Activated CD4-positive, alpha-beta T cell treated with anti-CD3 and anti-CD28 coated beads, Interleukin-2, amount 10 ng/mL, durations not matched to agents 7 days and 5 days (primary cell): Measurements from ENCODE around the gene PTGER2. TPM values are rescaled to one million over a fixed set of nuclear protein-coding genes. Genes with fewer than 3 reads are reported as not detected.
A peak's percentile ranks its signal among the peaks of the same experiment; 100 is the strongest.

Experiments
- CTCF ChIA-PET: fragments of 350-600 bp; sonication (Branson Sonifier 250); formaldehyde crosslinking; loops from one replicate; lab custom pipeline; 2021; ENCODE audit warnings: antibody characterized with exemption; lab: Charles Lee
- POLR2A ChIA-PET: fragments of 350-600 bp; sonication (Branson Sonifier 250); formaldehyde crosslinking; loops from one replicate; lab custom pipeline; 2021; ENCODE audit warnings: antibody characterized with exemption; lab: Charles Lee
- DNase-seq: peaks from one replicate; pipeline ENCODE4 v3.0.0-alpha.2; 2020
- H3K27ac Mint-ChIP-seq: one replicate; pipeline ENCODE4 v1.8.0; 2021; ENCODE audit warnings: mild to moderate bottlenecking, moderate library complexity, mixed read lengths
- H3K27me3 Mint-ChIP-seq: one replicate; pipeline ENCODE4 v1.8.0; 2021; ENCODE audit warnings: mixed read lengths
- H3K36me3 Mint-ChIP-seq: one replicate; pipeline ENCODE4 v1.8.0; 2021; ENCODE audit warnings: low read depth, mixed read lengths
- H3K4me1 Mint-ChIP-seq: one replicate; pipeline ENCODE4 v1.8.0; 2021; ENCODE audit warnings: mixed read lengths
- H3K4me3 Mint-ChIP-seq: one replicate; pipeline ENCODE4 v1.8.0; 2021; ENCODE audit warnings: mild to moderate bottlenecking, moderate library complexity, mixed read lengths
- H3K9me3 Mint-ChIP-seq: one replicate; pipeline ENCODE4 v1.8.0; 2021; ENCODE audit warnings: mixed read lengths
- total RNA-seq, 2 experiments: library from RNA; stranded (reverse); gene quantifications; one replicate each; pipeline ENCODE4 v1.2.3, GENCODE V29; 2021

Gene PTGER2
- total RNA-seq, 2 experiments from 2014 or later, result 54.5 to 60.4 TPM

- ChIA-PET CTCF (no interaction called here), POLR2A (no interaction called here)
- Mint-ChIP-seq H3K36me3 (peaks cover 11% of the 10 kb centered on the region), H3K9me3 (no peaks in the 10 kb centered on the region), H3K4me3 (no peak overlapping the region), H3K4me1 (peaks cover 24% of the 10 kb centered on the region), H3K27me3 (peaks cover 56% of the 10 kb centered on the region), H3K27ac (no peak overlapping the region)
- no peak for DNase-seq
Observed at GRCh38 chr14:52277552-52277951, 36.6 kb upstream of the PTGER2 start.

DNA sequence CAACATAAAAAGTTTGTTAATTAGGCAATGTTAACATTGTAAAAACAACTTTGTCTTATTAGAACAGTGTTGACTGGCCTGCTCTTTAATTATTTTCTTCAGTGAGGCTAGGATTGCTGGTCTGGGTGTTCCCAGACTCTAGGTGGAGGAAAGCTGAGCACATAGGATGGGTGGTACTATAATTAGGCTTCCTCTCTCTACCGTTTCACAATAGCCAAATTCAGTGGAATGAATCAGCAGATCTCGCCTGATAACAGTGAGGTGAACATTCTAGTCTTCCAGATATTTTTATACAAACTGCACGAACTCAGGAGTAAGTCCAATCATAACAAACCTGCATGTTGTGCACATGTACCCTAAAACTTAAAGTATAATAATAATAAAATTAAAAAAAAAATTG lies 34.7 kb upstream of the PTGER2 start:
- Mint-ChIP-seq H3K36me3 (peaks cover 18% of the 10 kb centered on the region), H3K27me3 (peaks cover 45% of the 10 kb centered on the region), H3K27ac (no peak overlapping the region), H3K9me3 (peaks cover 4% of the 10 kb centered on the region), H3K4me3 (no peak overlapping the region), H3K4me1 (peaks cover 24% of the 10 kb centered on the region)
- CTCF ChIA-PET, result interaction anchor here (0.6 kb wide), 1 partner anchor 449 kb away, joined by 4 read pairs; no protein-coding TSS in a partner anchor
- no peak for DNase-seq
- POLR2A ChIA-PET, result no interaction called here

DNA sequence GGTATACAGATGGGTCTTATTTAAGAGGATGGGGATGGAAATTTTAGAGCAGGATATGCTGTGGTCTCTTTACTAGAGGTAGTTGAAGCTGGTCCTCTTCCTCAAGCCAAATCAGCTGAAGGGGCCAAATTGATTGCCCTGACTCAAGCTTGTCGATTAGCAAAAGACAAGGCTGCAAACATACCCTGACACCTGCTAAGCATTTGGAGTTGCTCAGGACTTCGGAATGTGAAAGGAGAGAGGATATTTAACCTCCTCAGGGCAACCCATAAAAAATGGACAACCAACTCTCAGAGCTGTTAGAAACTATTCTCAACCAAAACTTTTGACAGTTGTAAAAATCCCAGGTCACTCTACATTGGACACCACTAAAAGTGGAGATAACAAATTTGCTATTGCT lies 31.0 kb upstream of the PTGER2 start:
- peaks cover 55% of the 10 kb centered on the region for H3K4me1 Mint-ChIP-seq
- POLR2A ChIA-PET, result no interaction called here
- CTCF ChIA-PET, result no interaction called here
- H3K4me3 Mint-ChIP-seq, result no peak overlapping the region
- DNase-seq, result no peak
- peaks cover 4% of the 10 kb centered on the region for H3K9me3 Mint-ChIP-seq
- H3K36me3 Mint-ChIP-seq, result peaks cover 25% of the 10 kb centered on the region
- peaks cover 20% of the 10 kb centered on the region for H3K27me3 Mint-ChIP-seq
- no peak overlapping the region for H3K27ac Mint-ChIP-seq

DNA sequence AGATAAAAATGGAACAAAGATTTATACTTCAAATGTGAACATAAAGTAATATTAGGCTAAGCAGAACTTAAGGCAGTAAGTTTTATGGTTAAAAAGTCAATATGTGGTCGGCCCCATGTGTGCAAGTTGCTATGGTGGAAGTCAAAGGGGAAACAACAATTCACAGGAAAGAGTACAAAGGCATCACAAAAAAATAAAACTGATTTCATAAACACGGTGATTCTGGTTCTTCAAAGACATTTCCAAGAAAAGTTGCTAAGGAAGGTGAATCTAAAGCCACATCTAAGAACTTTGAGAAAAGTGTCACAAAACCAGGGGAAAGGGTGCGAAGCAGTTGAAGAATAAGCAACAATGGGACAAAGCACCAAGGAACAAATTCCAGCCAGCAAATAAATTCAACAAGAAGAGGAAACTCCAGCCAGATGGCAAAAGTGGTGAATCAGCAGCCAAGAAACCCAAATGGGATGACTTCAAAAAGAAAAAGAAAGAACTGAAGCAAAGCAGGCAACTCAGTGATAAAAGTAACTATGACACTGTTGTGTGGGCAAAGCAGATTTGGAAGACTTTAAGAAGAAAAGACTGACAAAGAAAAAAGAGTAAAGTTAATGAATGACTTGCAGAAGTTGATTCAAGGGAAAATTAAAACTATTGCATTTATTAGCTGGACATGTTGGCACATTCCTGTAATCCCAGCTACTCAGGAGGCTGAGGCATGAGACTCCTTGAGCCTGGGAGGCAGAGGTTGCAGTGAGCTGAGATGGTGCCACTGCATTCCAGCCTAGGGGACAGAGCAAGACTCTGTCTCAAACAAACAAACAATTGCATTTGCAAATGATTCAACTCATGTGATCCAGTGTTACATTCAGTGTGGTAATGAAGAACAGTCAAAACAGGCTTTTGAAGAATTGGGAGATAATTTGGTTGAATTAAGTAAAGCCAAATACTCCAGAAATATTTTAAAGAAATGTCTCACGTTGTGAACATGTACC lies 27.2 kb upstream of the PTGER2 start:
- CTCF ChIA-PET, result interaction anchor here (0.6 to 1.6 kb wide), 4 partner anchors 67 to 296 kb away, joined by 3 to 5 read pairs (median 3); no protein-coding TSS in a partner anchor
- Mint-ChIP-seq H3K27me3 (peaks cover 25% of the 10 kb centered on the region), H3K4me1 (peaks cover 42% of the 10 kb centered on the region), H3K27ac (peak overlapping the region; percentile 81), H3K4me3 (peak overlapping the region; percentile 17), H3K9me3 (peaks cover 13% of the 10 kb centered on the region), H3K36me3 (peaks cover 25% of the 10 kb centered on the region)
- DNase-seq, result peak; percentile 43
- POLR2A ChIA-PET, result no interaction called here

- H3K4me1 Mint-ChIP-seq, result peaks cover 33% of the 10 kb centered on the region
- no peak overlapping the region for H3K4me3 Mint-ChIP-seq
- ChIA-PET CTCF (interaction anchor here (0.8 kb wide), 1 partner anchor 11 kb away, joined by 3 read pairs; no protein-coding TSS in a partner anchor), POLR2A (no interaction called here)
- H3K9me3 Mint-ChIP-seq, result no peaks in the 10 kb centered on the region
- peaks cover 14% of the 10 kb centered on the region for H3K36me3 Mint-ChIP-seq
- H3K27me3 Mint-ChIP-seq, result peaks cover 38% of the 10 kb centered on the region
- H3K27ac Mint-ChIP-seq, result no peak overlapping the region
- no peak for DNase-seq
Observed at GRCh38 chr14:52296378-52296777, 17.7 kb upstream of the PTGER2 start.

- CTCF ChIA-PET, result interaction anchor here (1.2 to 2.3 kb wide), 2 partner anchors 11 to 197 kb away, joined by 3 to 11 read pairs; no protein-coding TSS in a partner anchor
- no peak overlapping the region for H3K4me3 Mint-ChIP-seq
- H3K9me3 Mint-ChIP-seq, result no peaks in the 10 kb centered on the region
- DNase-seq, result no peak
- POLR2A ChIA-PET, result no interaction called here
- peaks cover 30% of the 10 kb centered on the region for H3K27me3 Mint-ChIP-seq
- H3K27ac Mint-ChIP-seq, result peak overlapping the region; percentile 52
- H3K36me3 Mint-ChIP-seq, result peaks cover 28% of the 10 kb centered on the region
- H3K4me1 Mint-ChIP-seq, result peaks cover 46% of the 10 kb centered on the region
Observed at GRCh38 chr14:52298795-52299194, 15.3 kb upstream of the PTGER2 start.

DNA sequence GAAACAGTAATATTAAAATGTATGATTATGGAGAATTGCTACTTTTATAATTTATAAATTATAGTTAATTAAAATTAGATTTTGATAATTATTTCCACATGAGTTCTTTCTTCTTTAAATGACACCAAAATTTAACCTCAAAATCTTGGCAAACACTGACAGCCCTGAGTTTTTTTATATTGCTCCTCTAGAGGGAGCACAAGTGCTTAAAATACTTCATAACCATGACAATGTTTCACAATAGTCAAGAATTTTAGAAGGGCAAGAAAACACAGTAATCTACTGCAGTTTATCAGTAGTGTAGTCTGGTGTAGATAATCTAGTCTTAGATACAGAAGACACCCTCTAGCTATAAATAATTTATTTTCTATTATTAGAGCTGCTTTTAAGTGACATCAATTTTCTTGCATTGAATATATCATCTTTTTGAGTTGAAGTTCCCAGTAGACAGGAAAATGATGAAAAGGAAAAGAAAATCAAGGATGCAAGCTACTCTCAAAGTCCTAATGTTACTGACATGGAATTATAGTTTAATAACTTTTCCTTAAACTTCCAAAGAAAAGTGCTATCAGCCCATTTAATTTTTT lies 14.3 kb upstream of the PTGER2 start:
- no peaks in the 10 kb centered on the region for H3K9me3 Mint-ChIP-seq
- CTCF ChIA-PET, result interaction anchor here (0.6 to 2.3 kb wide), 10 partner anchors 9 to 430 kb away, joined by 3 to 11 read pairs (median 3); no protein-coding TSS in a partner anchor
- H3K36me3 Mint-ChIP-seq, result peaks cover 32% of the 10 kb centered on the region
- no peak overlapping the region for H3K4me3 Mint-ChIP-seq
- POLR2A ChIA-PET, result no interaction called here
- H3K4me1 Mint-ChIP-seq, result peaks cover 48% of the 10 kb centered on the region
- H3K27me3 Mint-ChIP-seq, result peaks cover 28% of the 10 kb centered on the region
- DNase-seq, result peak; percentile 45
- H3K27ac Mint-ChIP-seq, result no peak overlapping the region

- CTCF ChIA-PET, result interaction anchor here (0.8 to 1.1 kb wide), 2 partner anchors 12 to 165 kb away, joined by 3 read pairs; no protein-coding TSS in a partner anchor
Observed at GRCh38 chr14:52303236-52303635, 10.9 kb upstream of the PTGER2 start.

DNA sequence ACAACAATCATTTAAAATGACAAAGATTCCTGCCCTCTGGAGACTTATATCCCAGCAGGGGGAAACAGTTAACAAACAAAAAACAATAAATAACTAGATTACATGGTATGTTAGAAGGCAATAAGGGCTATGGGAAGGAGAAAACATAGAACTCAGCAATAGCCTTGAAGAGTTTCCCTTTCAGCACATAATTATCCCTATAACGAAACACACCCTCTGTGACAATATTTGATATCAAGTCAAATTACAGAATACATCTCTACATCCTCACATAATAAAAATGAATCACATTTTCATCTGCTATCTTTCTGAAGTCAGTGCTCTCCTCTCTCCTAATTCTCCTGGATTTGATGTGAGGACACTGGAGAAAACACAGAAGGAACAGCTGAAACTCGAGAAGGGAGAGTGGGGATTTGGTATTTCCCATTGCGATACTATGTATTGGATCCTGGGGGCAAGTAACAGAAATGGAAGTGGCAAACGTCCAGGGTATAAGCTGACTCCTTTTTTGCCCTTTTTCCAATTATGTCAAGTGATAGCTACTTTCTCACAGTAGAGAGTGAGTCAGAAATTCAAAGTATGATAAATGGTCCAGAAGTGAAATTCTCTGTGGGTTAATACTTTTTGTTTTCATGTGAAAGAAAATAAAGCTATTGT lies 9.7 kb upstream of the PTGER2 start:
- Mint-ChIP-seq H3K4me1 (peaks cover 42% of the 10 kb centered on the region), H3K9me3 (no peaks in the 10 kb centered on the region), H3K4me3 (no peak overlapping the region), H3K27ac (no peak overlapping the region), H3K27me3 (peaks cover 28% of the 10 kb centered on the region), H3K36me3 (peaks cover 43% of the 10 kb centered on the region)
- DNase-seq, result no peak
- ChIA-PET CTCF (interaction anchor here (1.3 to 1.6 kb wide), 2 partner anchors 10 kb away, joined by 3 to 5 read pairs; partner anchors contain the start of gene PTGER2), POLR2A (no interaction called here)

More at GRCh38 chr14:52303236-52303635, 10.9 kb upstream of the PTGER2 start:
- no peak for DNase-seq
- no peak overlapping the region for H3K4me3 Mint-ChIP-seq
- H3K27ac Mint-ChIP-seq, result no peak overlapping the region
- POLR2A ChIA-PET, result interaction anchor here (0.6 kb wide), 1 partner anchor 14 kb away, joined by 4 read pairs; no protein-coding TSS in a partner anchor
- no peaks in the 10 kb centered on the region for H3K9me3 Mint-ChIP-seq
- H3K4me1 Mint-ChIP-seq, result peaks cover 50% of the 10 kb centered on the region
- H3K36me3 Mint-ChIP-seq, result peaks cover 45% of the 10 kb centered on the region
- H3K27me3 Mint-ChIP-seq, result peaks cover 28% of the 10 kb centered on the region

- POLR2A ChIA-PET, result no interaction called here
- H3K9me3 Mint-ChIP-seq, result no peaks in the 10 kb centered on the region
- H3K36me3 Mint-ChIP-seq, result peaks cover 49% of the 10 kb centered on the region
- CTCF ChIA-PET, result interaction anchor here (1.3 to 1.6 kb wide), 2 partner anchors 9 to 10 kb away, joined by 3 to 5 read pairs; partner anchors contain the start of gene PTGER2
- no peak for DNase-seq
- H3K27ac Mint-ChIP-seq, result no peak overlapping the region
- peaks cover 28% of the 10 kb centered on the region for H3K27me3 Mint-ChIP-seq
- no peak overlapping the region for H3K4me3 Mint-ChIP-seq
- H3K4me1 Mint-ChIP-seq, result peaks cover 43% of the 10 kb centered on the region
Observed at GRCh38 chr14:52305014-52305413, 9.1 kb upstream of the PTGER2 start.

- ChIA-PET POLR2A (interaction anchor here (0.8 kb wide), 1 partner anchor 105 kb away, joined by 3 read pairs; no protein-coding TSS in a partner anchor), CTCF (no interaction called here)
- DNase-seq, result no peak
- H3K27me3 Mint-ChIP-seq, result peaks cover 22% of the 10 kb centered on the region
- no peak overlapping the region for H3K4me3 Mint-ChIP-seq
- no peak overlapping the region for H3K27ac Mint-ChIP-seq
- peaks cover 4% of the 10 kb centered on the region for H3K9me3 Mint-ChIP-seq
- H3K4me1 Mint-ChIP-seq, result peaks cover 46% of the 10 kb centered on the region
- peaks cover 60% of the 10 kb centered on the region for H3K36me3 Mint-ChIP-seq
Observed at GRCh38 chr14:52307376-52307775, 6.7 kb upstream of the PTGER2 start.

GRCh38 chr14:52307905-52308304 lies 6.2 kb upstream of the PTGER2 start:
- ChIA-PET POLR2A (interaction anchor here (0.8 kb wide), 1 partner anchor 104 kb away, joined by 3 read pairs; no protein-coding TSS in a partner anchor), CTCF (interaction anchor here (2.7 kb wide), 1 partner anchor 8 kb away, joined by 11 read pairs; no protein-coding TSS in a partner anchor)
- H3K36me3 Mint-ChIP-seq, result peaks cover 59% of the 10 kb centered on the region
- H3K9me3 Mint-ChIP-seq, result peaks cover 4% of the 10 kb centered on the region
- no peak overlapping the region for H3K27ac Mint-ChIP-seq
- peaks cover 26% of the 10 kb centered on the region for H3K27me3 Mint-ChIP-seq
- no peak for DNase-seq
- H3K4me3 Mint-ChIP-seq, result no peak overlapping the region
- peaks cover 48% of the 10 kb centered on the region for H3K4me1 Mint-ChIP-seq
